OCI-LY7 (cell line): ENCODE measurements around the gene VAMP8. TPM values are rescaled to one million over a fixed set of nuclear protein-coding genes. Genes with fewer than 3 reads are reported as not detected.

ENCODE experiments used
- BruUV-seq: library from RNA; stranded (reverse); fragments of 400-500 nt; replicated peaks from 2 replicates; lab custom pipeline; 2021; lab: Mats Ljungman, UMichigan
- CTCF ChIA-PET: fragments of 300-600 bp; sonication (Branson Sonifier 250); formaldehyde crosslinking; loops from one replicate; lab custom pipeline; 2022; ENCODE audit warnings: antibody characterized with exemption; ENCODE audit not compliant: unreplicated experiment; lab: Charles Lee
- POLR2A ChIA-PET: fragments of 300-600 bp; sonication (Branson Sonifier 250); formaldehyde crosslinking; loops from one replicate; lab custom pipeline; 2022; ENCODE audit warnings: antibody characterized with exemption; lab: Charles Lee
- DNase-seq: peaks from one replicate; pipeline ENCODE4 v3.0.0-alpha.2; 2015; ENCODE audit warnings: low spot score
- H2AFZ ChIP-seq: fragments of 200-600 bp; sonication (generic), shearing (Covaris generic); 2 replicates; pipeline ENCODE4 v1.6.1; 2014; ENCODE audit warnings: mild to moderate bottlenecking, antibody characterized with exemption, low read length, moderate library complexity
- H3K27ac ChIP-seq: fragments of 200-600 bp; sonication (generic); 2 replicates; pipeline ENCODE4 v1.5.1; 2014; ENCODE audit warnings: mixed run types, low read depth, mild to moderate bottlenecking, moderate library complexity, low read length, inconsistent platforms; ENCODE audit not compliant: poor library complexity, severe bottlenecking
- H3K36me3 ChIP-seq: fragments of 200-600 bp; sonication (generic); 2 replicates; pipeline ENCODE4 v1.6.1; 2014; ENCODE audit warnings: mild to moderate bottlenecking, antibody characterized with exemption, low read length, moderate library complexity, mixed read lengths; ENCODE audit not compliant: insufficient read depth
- H3K4me1 ChIP-seq: fragments of 200-600 bp; sonication (generic); 2 replicates; pipeline ENCODE4 v1.5.1; 2014; ENCODE audit warnings: mild to moderate bottlenecking, low read length; ENCODE audit not compliant: insufficient read depth, poor library complexity, severe bottlenecking
- H3K4me2 ChIP-seq: fragments of 200-600 bp; sonication (generic); 2 replicates; pipeline ENCODE4 v1.6.1; 2014; ENCODE audit warnings: mild to moderate bottlenecking, low read length
- H3K4me3 ChIP-seq: fragments of 200-600 bp; sonication (generic); 2 replicates; pipeline ENCODE4 v1.5.1; 2014; ENCODE audit warnings: mild to moderate bottlenecking, low read depth, low read length; ENCODE audit not compliant: poor library complexity, severe bottlenecking
- H3K79me2 ChIP-seq: fragments of 200-600 bp; sonication (generic); 2 replicates; pipeline ENCODE4 v1.6.1; 2016; ENCODE audit warnings: low read depth, mild to moderate bottlenecking, low read length, moderate library complexity, mixed read lengths; ENCODE audit not compliant: insufficient read depth
- H3K9me2 ChIP-seq: fragments of 200-600 bp; sonication (generic); 2 replicates; pipeline ENCODE4 v1.6.1; 2016; ENCODE audit warnings: mild to moderate bottlenecking, low read length, mixed read lengths; ENCODE audit not compliant: insufficient read depth
- H3K9me3 ChIP-seq: fragments of 200-600 bp; sonication (generic); 2 replicates; pipeline ENCODE4 v1.6.1; 2014; ENCODE audit warnings: mild to moderate bottlenecking, mixed run types, low read length, mixed read lengths
- H4K20me1 ChIP-seq: fragments of 200-600 bp; sonication (generic); 2 replicates; pipeline ENCODE4 v1.6.1; 2014; ENCODE audit warnings: mild to moderate bottlenecking, antibody characterized with exemption, low read length, moderate library complexity, mixed read lengths; ENCODE audit not compliant: insufficient read depth
- EZH2phosphoT487 ChIP-seq: fragments of 200-600 bp; sonication (generic); IDR thresholded peaks from 2 replicates; pipeline ENCODE4 v1.6.1; 2018; ENCODE audit warnings: low read depth, borderline replicate concordance, mild to moderate bottlenecking, mixed run types, antibody characterized with exemption, low read length, moderate library complexity, mixed read lengths
- intact Hi-C: fragments of 100-400 bp; cut with micrococcal nuclease; formaldehyde crosslinking; loops from one replicate; pipeline ENCODE4 v1.10.0; 2022; ENCODE audit not compliant: unreplicated experiment
- total RNA-seq, 2 experiments: library from RNA; depleted of rRNA in 1 of 2; stranded (reverse); fragments of >200 nt in 1 of 2; shearing (Covaris generic) in 1 of 2; gene quantifications; 2 replicates each; pipeline ENCODE4 v1.2.3, GENCODE V29; 2014 to 2022
- TF ChIP-seq, protein P1 (sequence below): fragments of 200-600 bp; sonication (generic); conservative IDR thresholded peaks from 2 replicates; pipeline ENCODE4 v1.5.1; 2014; ENCODE audit warnings: mild to moderate bottlenecking, antibody characterized with exemption, low read length, moderate library complexity, mixed read lengths

Gene VAMP8
- total RNA-seq, 2 experiments from 2014 or later: 112 to 152 TPM

DNA sequence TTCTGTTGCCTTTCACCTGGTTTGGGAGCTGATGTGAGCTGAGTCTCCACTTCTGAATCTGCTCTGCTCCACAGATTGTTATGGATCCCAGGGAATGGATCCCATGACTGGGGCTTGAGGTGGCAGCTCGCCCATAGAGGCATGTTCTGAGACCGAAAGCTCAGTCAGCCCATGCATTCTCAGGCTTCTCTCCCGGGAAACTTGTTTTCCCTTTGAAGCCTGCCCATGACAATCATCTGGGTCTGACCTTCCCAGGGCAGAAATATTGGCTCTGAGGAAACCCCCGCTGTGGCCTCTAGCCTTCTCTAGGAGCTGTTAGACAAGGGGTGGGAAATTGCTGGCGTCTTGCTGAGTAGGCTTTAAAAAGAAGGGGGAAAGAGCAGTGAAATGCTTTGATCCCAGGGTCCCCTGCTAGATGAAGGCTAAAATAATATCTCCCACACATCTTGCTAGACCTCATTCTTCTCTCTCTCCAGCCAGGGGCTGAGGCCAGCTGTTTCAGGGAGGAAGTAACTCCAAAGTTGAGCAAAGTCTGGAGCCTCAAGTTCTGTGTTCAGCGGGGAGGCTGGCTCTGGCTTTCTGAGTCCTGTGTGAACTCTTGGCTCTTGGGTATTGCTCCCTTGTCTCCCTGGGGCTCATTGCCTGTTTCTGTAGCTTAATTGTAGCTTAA, 2.0 kb downstream of the VAMP8 start:
- Histone ChIP-seq H3K4me1 (peaks cover 27% of the 10 kb centered on the region), H2AFZ (peak overlapping the region; percentile 72; the same call in 1 of the 2 replicates), H3K9me3 (no peaks in the 10 kb centered on the region), H4K20me1 (no peaks in the 10 kb centered on the region), H3K36me3 (peaks cover 46% of the 10 kb centered on the region), H3K4me3 (peak overlapping the region; percentile 83), H3K4me2 (peak overlapping the region; percentile 95), H3K79me2 (peaks cover 29% of the 10 kb centered on the region; the same call in 1 of the 2 replicates), H3K27ac (peak overlapping the region; percentile 79), H3K9me2 (no peaks in the 10 kb centered on the region)
- no peak for TF ChIP-seq EZH2phosphoT487
- TF ChIP-seq, protein P1, sequence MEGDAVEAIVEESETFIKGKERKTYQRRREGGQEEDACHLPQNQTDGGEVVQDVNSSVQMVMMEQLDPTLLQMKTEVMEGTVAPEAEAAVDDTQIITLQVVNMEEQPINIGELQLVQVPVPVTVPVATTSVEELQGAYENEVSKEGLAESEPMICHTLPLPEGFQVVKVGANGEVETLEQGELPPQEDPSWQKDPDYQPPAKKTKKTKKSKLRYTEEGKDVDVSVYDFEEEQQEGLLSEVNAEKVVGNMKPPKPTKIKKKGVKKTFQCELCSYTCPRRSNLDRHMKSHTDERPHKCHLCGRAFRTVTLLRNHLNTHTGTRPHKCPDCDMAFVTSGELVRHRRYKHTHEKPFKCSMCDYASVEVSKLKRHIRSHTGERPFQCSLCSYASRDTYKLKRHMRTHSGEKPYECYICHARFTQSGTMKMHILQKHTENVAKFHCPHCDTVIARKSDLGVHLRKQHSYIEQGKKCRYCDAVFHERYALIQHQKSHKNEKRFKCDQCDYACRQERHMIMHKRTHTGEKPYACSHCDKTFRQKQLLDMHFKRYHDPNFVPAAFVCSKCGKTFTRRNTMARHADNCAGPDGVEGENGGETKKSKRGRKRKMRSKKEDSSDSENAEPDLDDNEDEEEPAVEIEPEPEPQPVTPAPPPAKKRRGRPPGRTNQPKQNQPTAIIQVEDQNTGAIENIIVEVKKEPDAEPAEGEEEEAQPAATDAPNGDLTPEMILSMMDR: no peak
- CTCF ChIA-PET: no interaction called here
- POLR2A ChIA-PET: interaction anchor here (0.8 to 4.9 kb wide), 8 partner anchors 10 to 160 kb away, joined by 3 to 34 read pairs (median 3); partner anchors contain the start of genes C2orf68 and RNF181
- intact Hi-C loops: loop anchor here (2.0 kb wide), 1 partner anchor 23 kb away; the partner anchor contains the start of gene TMEM150A
- BruUV-seq: no TSS peak
- peak; percentile 41 for DNase-seq

DNA sequence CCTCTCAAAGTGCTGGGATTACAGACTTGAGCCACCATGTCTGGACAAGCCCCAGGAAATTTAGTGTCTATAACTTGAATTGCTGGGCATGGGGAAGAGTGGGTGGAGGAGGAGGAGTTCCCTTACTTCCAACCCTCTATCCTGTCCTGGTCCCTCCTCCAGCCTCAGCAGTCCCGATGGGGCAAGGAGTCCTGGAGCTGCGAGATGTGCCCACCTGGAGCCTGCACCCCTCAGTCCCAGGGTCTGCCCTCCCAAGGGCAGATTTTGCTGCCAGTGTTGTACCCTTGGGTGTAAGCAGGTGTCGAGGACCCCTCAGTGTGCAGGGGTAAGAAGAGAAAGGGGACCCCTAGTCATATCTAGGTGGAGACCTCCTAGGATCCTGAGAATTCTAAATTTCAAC, 2.8 kb downstream of the VAMP8 start:
- Histone ChIP-seq H3K4me2 (peak overlapping the region; percentile 95), H3K4me3 (peak overlapping the region; percentile 83), H3K79me2 (peaks cover 29% of the 10 kb centered on the region; the same call in 1 of the 2 replicates), H3K9me3 (no peaks in the 10 kb centered on the region), H2AFZ (no peak overlapping the region), H3K36me3 (peaks cover 46% of the 10 kb centered on the region), H3K9me2 (no peaks in the 10 kb centered on the region), H3K4me1 (peaks cover 30% of the 10 kb centered on the region), H4K20me1 (no peaks in the 10 kb centered on the region), H3K27ac (no peak overlapping the region)
- POLR2A ChIA-PET: interaction anchor here (0.6 to 4.9 kb wide), 6 partner anchors 10 to 24 kb away, joined by 3 to 34 read pairs (median 4); partner anchors contain the start of gene RNF181
- CTCF ChIA-PET: no interaction called here
- TF ChIP-seq EZH2phosphoT487: no peak
- TF ChIP-seq, protein P1: no peak
- intact Hi-C loops: no loop called here
- DNase-seq: no peak
- BruUV-seq: no TSS peak

DNA sequence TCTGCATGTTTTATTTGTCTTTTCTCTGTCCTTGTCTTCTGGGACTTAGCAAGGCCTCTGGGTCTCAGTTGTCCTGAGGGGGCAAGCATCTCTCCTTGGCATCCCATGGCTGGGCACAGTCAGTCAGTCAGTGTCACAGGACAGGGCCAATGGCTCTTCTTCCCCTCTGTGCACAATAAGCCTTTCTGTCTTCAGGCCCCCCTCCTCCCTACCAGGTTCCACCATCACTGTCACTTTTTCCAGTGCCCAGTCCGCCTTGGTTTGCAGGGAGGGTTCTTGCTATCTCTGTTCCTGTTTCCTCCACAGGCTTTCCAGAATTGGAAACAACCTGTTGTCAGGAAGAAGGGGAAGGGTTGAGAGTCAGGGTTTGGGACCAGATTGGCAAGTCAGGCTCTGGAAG, 5.1 kb downstream of the VAMP8 start:
- Histone ChIP-seq H3K9me3 (no peaks in the 10 kb centered on the region), H3K79me2 (peaks cover 29% of the 10 kb centered on the region; the same call in 1 of the 2 replicates), H4K20me1 (no peaks in the 10 kb centered on the region), H2AFZ (no peak overlapping the region), H3K27ac (no peak overlapping the region), H3K4me1 (peaks cover 27% of the 10 kb centered on the region), H3K4me2 (no peak overlapping the region), H3K9me2 (no peaks in the 10 kb centered on the region), H3K36me3 (peaks cover 49% of the 10 kb centered on the region), H3K4me3 (no peak overlapping the region)
- intact Hi-C loops: no loop called here
- ChIA-PET POLR2A (no interaction called here), CTCF (no interaction called here)
- TF ChIP-seq, protein P1: no peak
- no peak for TF ChIP-seq EZH2phosphoT487
- no peak for DNase-seq
- BruUV-seq: no TSS peak
